Upper lobe of left lung (tissue), 6 donors: ENCODE results near the gene PFKM. TPM values are rescaled to one million over a fixed set of nuclear protein-coding genes. Genes with fewer than 3 reads are reported as not detected.
A peak's percentile ranks its signal among the peaks of the same experiment; 100 is the strongest.

Experiments used
- ATAC-seq, 2 donors: fragments of 200-7000 bp; cut with Tn5 transposase; one replicate each; pipeline ENCODE4 v1.9.1; 2022; ENCODE audit warnings: mild to moderate bottlenecking in 2 of 2, moderate library complexity in 2 of 2; ENCODE audit not compliant: low FRiP score in 2 of 2
- DNase-seq, 2 donors: peaks; one replicate each; pipeline ENCODE4 v3.0.0-alpha.2; 2019 to 2020
- H3K27ac ChIP-seq, 4 donors: fragments of 200-600 bp; sonication (generic); one replicate each; pipeline ENCODE4 v1.5.1; 2016 to 2019
- H3K27me3 ChIP-seq, 4 donors: fragments of 200-600 bp; sonication (generic); one replicate each; pipeline ENCODE4 v1.5.1; 2017 to 2019
- H3K36me3 ChIP-seq, 4 donors: fragments of 200-600 bp; sonication (generic); one replicate each; pipeline ENCODE4 v1.5.1; 2016 to 2019
- H3K4me1 ChIP-seq, 4 donors: fragments of 200-600 bp; sonication (generic); one replicate each; pipeline ENCODE4 v1.5.1; 2018 to 2019
- H3K4me3 ChIP-seq, 4 donors: fragments of 200-600 bp; sonication (generic); one replicate each; pipeline ENCODE4 v1.5.1; 2017 to 2019; ENCODE audit warnings: mild to moderate bottlenecking in 2 of 4, moderate library complexity in 1 of 4
- H3K9me3 ChIP-seq, 4 donors: fragments of 200-600 bp; sonication (generic); one replicate each; pipeline ENCODE4 v1.5.1; 2018 to 2019
- CTCF ChIP-seq, 6 experiments: fragments of 450-650 bp in 4 of 6; fragments of 200-600 bp in 2 of 6; sonication (generic) in 2 of 6; IDR thresholded peaks; one replicate each; pipeline ENCODE4 v1.5.1; 2016 to 2019; ENCODE audit warnings: antibody characterized with exemption in 6 of 6
- EP300 ChIP-seq, 4 donors: sonication (generic); formaldehyde crosslinking; IDR thresholded peaks; one replicate each; pipeline ENCODE4 v1.5.1; 2017; ENCODE audit warnings: antibody characterized with exemption in 4 of 4, control low read depth in 2 of 4
- POLR2A ChIP-seq, 4 donors: fragments of 450-650 bp; IDR thresholded peaks; one replicate each; pipeline ENCODE4 v1.5.1; 2016 to 2017; ENCODE audit warnings: antibody characterized with exemption in 4 of 4, mild to moderate bottlenecking in 2 of 4
- POLR2AphosphoS5 ChIP-seq, 2 donors: sonication (generic); formaldehyde crosslinking; IDR thresholded peaks; one replicate each; pipeline ENCODE4 v1.5.1; 2017; ENCODE audit warnings: antibody characterized with exemption in 2 of 2
- WGBS, 2 donors: methylation state at CpG; one replicate each; pipeline ENCODE4 v1.1.5; 2017 to 2018; 5-methylcytosine and 5-hydroxymethylcytosine counted together
- total RNA-seq, 6 donors: library from RNA; depleted of rRNA in 4 of 6; stranded (reverse); fragments of >200 nt in 4 of 6; gene quantifications; one replicate each; pipeline versions ENCODE4 v1.1.0 to v1.2.1, GENCODE V29; 2016 to 2021
- donor health status: DM: no; HTN: no; CAD: no; lungs with moderate emphysema.
- donor health status: DM: no; HTN: yes; CAD: no; lungs with severe emphysema.

PFKM gene
- total RNA-seq, 6 donors from 2014 or later: 21.4 to 52.4 (median 36.3) TPM

- no peak for TF ChIP-seq EP300 (IDR thresholded peaks at IDR 0.05)
- no peak for TF ChIP-seq POLR2AphosphoS5 (IDR thresholded peaks at IDR 0.05)
- TF ChIP-seq CTCF (IDR thresholded peaks at IDR 0.05): no peak
- no peak for TF ChIP-seq POLR2A (IDR thresholded peaks at IDR 0.05)
- H3K9me3 ChIP-seq: no peaks in the 10 kb centered on the region
- no peak for DNase-seq
- no peaks in the 10 kb centered on the region for H3K36me3 ChIP-seq
- peaks cover 16 to 26% (median 21%) of the 10 kb centered on the region in 4 donors for H3K4me1 ChIP-seq
- WGBS, 2 donors: 86 to 91% methylated on average over 2 of the region's 2 CpGs
- ATAC-seq: no peak
- H3K27ac ChIP-seq: no peak overlapping the region
- no peak overlapping the region for H3K4me3 ChIP-seq
- peaks cover 0 to 20% (median 13%) of the 10 kb centered on the region in 4 donors for H3K27me3 ChIP-seq
Observed at GRCh38 chr12:48180857-48181495, 61.8 kb downstream of the PFKM start.

- Histone ChIP-seq H3K4me3 (peak overlapping the region in 3 of 4 donors; percentile 60 to 85 (median 63)), H3K27ac (no peak overlapping the region), H3K27me3 (peaks cover 0 to 20% (median 13%) of the 10 kb centered on the region in 4 donors), H3K4me1 (peaks cover 16 to 26% (median 21%) of the 10 kb centered on the region in 4 donors), H3K9me3 (no peaks in the 10 kb centered on the region), H3K36me3 (no peaks in the 10 kb centered on the region)
- DNase-seq (no peak), ATAC-seq (no peak)
- 3 to 15% methylated on average over 5 to 7 of the region's 7 CpGs for WGBS, 2 donors
- TF ChIP-seq POLR2AphosphoS5 (IDR thresholded peaks at IDR 0.05) (no peak), POLR2A (IDR thresholded peaks at IDR 0.05) (no peak), EP300 (IDR thresholded peaks at IDR 0.05) (no peak), CTCF (IDR thresholded peaks at IDR 0.05) (no peak)
Observed at GRCh38 chr12:48182631-48183030, 63.5 kb downstream of the PFKM start.

GRCh38 chr12:48183091-48183875, 64.1 kb downstream of the PFKM start, which contains the start of gene CCDC184:
Gene CCDC184 (plus strand): TSS chr12:48183644. CDS start chr12:48184123, 479 bp downstream.
- TF ChIP-seq CTCF (IDR thresholded peaks at IDR 0.05) (peak; percentile 10 to 53 (median 38)), POLR2A (IDR thresholded peaks at IDR 0.05) (no peak), POLR2AphosphoS5 (IDR thresholded peaks at IDR 0.05) (peak in 1 of 2 donors; percentile 19), EP300 (IDR thresholded peaks at IDR 0.05) (no peak)
- ATAC-seq (peak; percentile 39 to 89), DNase-seq (peak; percentile 71 to 91)
- no peaks in the 10 kb centered on the region for H3K9me3 ChIP-seq
- peak within 1 kb of the TSS in 2 of 4 donors; percentile 24 to 41 for H3K27ac ChIP-seq
- no peaks in the 10 kb centered on the region for H3K36me3 ChIP-seq
- H3K4me1 ChIP-seq: peaks cover 16 to 26% (median 21%) of the 10 kb centered on the region in 4 donors
- peaks cover 0 to 20% (median 13%) of the 10 kb centered on the region in 4 donors for H3K27me3 ChIP-seq
- 1% methylated on average over 19 to 49 of the region's 61 CpGs for WGBS, 2 donors
- H3K4me3 ChIP-seq: peak within 1 kb of the TSS; percentile 37 to 85 (median 62)

- Histone ChIP-seq H3K27ac (peak overlapping the region in 2 of 4 donors; percentile 24 to 41), H3K4me1 (peaks cover 16 to 26% (median 21%) of the 10 kb centered on the region in 4 donors), H3K36me3 (no peaks in the 10 kb centered on the region), H3K4me3 (peak overlapping the region; percentile 37 to 85 (median 62)), H3K27me3 (peaks cover 0 to 20% (median 13%) of the 10 kb centered on the region in 4 donors), H3K9me3 (no peaks in the 10 kb centered on the region)
- 3% methylated on average over 12 to 21 of the region's 61 CpGs for WGBS, 2 donors
- TF ChIP-seq CTCF (IDR thresholded peaks at IDR 0.05): no peak
- no peak for TF ChIP-seq POLR2A (IDR thresholded peaks at IDR 0.05)
- no peak for TF ChIP-seq EP300 (IDR thresholded peaks at IDR 0.05)
- no peak for TF ChIP-seq POLR2AphosphoS5 (IDR thresholded peaks at IDR 0.05)
- DNase-seq (peak in 1 of 2 donors; percentile 81), ATAC-seq (peak in 1 of 2 donors; percentile 33)
Observed at GRCh38 chr12:48183876-48184548, 64.8 kb downstream of the PFKM start.
